Activated CD8-positive, alpha-beta memory T cell treated with anti-CD3 and anti-CD28 coated beads for 48 hours (primary cell): Measurements from ENCODE around the gene FN1.

Experiments used
- DNase-seq, 3 experiments: peaks; one replicate each; pipeline ENCODE4 v3.0.0-alpha.2; 2020; ENCODE audit warnings: low read depth in 2 of 3, low spot score in 2 of 3

FN1 gene

DNA sequence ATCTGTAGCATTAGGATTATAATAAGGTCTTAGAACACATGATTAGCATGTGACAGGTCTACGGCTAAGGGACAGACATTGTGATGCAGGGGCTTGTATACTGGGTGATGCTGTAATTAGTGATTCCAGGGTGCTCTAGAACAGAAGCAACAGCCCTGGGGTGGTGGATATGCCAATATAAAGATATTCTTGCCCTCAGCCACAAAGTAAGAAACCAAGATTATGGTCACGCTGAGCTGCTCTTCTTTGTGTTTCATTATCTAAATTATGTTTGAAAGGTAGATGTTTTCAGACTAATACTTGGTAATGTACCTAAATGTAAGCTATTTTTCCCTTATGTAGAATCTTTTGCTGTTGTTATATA, 45.3 kb downstream of the FN1 start:
- no peak for DNase-seq

- no peak for DNase-seq
These were observed 47.7 kb downstream of the FN1 start for GRCh38 chr2:215388002-215388728.

DNA sequence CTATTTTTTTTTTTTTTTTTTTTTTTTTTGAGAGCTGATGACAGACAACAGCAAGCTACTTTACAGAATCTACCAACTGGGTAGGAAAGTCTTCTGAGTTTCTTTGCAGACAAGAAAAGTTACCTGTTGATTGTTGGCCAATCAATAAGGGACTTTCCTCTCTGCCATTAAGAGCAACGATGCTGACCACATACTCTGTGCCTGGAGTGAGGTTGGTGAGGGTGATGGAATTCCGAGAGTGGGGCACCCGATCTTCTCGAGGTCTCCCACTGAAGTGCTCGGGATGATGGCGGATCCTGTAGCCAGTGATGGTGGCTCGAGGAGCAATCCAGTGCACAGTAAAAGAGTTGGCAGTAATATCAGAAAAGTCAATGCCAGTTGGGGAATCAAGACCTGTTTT, 49.3 kb downstream of the FN1 start:
- DNase-seq, result no peak

DNA sequence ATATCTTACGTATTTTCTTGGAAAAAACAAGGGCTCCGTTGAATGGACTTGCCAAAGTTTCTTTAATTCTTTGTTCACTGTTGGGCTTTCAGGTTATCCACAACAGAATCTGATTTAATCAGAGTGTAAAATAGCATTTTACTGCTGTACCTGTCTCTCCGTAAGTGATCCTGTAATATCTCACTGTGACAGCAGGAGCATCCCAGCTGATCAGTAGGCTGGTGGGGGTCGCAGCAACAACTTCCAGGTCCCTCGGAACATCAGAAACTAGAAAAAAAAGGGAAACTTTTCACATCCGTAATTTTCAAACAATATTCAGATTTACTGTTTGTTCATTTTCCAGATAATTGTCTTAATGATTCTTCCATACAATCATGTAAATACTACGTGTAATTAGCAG, 51.2 kb downstream of the FN1 start:
- DNase-seq, result no peak

- DNase-seq, result no peak
These were observed 52.1 kb downstream of the FN1 start for GRCh38 chr2:215383652-215384279.

DNA sequence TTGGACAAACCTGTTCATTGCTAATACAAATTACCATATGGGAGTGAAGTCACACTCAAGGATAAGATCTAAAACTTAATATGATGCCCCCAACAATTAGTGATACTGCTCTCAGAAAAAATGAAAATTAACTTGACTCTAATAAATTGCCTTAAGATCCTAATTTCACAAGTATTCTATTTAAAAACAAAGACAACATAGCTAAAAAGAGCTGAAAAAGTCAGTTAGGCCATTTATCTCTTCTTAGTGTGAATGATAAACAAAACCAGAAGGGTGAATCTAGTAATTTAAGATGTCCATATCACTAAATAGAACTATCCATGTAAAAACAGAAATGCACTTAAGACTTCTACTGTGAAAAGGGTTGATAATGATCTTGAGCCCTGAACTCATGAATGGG, 53.4 kb downstream of the FN1 start:
- no peak for DNase-seq

DNA sequence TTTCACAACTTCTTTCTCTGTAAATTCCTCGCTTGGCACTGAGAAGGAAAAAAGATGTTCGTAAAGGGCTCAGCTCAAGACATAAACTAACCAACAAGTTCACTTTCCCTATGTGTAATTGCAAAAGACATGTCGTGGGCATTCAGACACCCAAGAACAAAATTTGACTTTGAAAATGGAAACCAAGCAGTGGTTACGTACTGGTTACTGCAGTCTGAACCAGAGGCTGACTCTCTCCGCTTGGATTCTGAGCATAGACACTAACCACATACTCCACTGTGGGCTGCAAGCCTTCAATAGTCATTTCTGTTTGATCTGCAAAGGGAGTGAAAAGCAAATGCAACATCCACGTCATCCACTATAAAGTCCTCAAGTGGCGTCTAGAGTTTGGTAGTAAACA, 53.9 kb downstream of the FN1 start:
- DNase-seq, result no peak

DNA sequence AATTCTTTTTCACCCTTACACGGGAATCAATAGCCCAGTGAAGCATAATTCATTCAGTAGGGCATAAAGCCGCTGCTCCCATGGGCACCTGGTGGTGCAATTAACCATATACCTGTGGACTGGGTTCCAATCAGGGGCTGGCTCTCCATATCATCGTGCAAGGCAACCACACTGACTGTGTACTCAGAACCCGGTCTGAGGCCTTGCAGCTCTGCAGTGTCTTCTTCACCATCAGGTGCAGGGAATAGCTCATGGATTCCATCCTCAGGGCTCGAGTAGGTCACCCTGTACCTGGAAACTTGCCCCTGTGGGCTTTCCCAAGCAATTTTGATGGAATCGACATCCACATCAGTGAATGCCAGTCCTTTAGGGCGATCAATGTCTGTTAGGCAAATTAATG, 55.2 kb downstream of the FN1 start:
- DNase-seq, result no peak

- no peak for DNase-seq
These were observed 55.9 kb downstream of the FN1 start for GRCh38 chr2:215379948-215380347.

DNA sequence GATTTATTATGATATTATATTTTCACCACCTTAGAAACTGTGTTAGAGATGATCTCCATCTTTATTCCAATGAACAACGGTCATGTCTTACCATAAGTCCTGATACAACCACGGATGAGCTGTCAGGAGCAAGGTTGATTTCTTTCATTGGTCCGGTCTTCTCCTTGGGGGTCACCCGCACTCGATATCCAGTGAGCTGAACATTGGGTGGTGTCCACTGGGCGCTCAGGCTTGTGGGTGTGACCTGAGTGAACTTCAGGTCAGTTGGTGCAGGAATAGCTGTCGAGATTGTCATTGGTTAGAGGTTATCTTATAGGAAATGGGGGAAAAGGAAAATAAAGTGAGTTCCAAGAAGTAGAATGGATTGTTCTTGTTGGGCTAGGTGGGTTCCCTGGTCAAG, 56.8 kb downstream of the FN1 start:
- no peak for DNase-seq

GRCh38 chr2:215378045-215378444, 57.8 kb downstream of the FN1 start:
- no peak for DNase-seq

- no peak for DNase-seq
These were observed 58.6 kb downstream of the FN1 start for GRCh38 chr2:215377283-215377682.

DNA sequence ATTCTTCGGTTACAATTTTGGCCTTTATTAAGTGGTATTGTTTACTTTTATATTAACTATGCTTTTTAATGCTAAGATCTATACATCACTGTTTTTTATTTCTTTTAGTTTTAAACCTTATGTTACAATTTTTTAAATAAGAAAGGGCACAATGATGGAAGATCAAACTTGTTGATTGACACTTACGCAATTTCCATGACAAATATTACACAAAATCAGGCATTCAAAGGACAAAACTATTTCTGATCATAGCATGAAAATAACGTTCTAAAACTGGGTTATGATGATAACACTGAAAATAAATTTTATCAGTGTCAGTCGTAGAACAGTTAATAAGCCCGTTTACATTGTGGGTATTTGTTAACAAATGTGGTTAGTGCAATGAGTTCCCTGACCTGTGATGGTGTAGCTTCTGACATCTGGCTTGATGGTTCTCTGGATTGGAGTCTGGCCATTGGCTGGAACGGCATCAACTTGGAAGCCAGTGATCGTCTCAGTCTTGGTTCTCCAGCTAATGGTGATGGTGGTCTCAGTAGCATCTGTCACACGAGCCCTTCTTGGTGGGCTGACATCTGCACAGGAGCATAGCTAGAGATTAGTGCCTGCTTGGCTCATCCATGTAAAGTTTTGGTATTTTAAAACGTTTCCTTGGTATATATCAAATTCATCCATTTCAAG, 59.6 kb downstream of the FN1 start:
- DNase-seq, result no peak

DNA sequence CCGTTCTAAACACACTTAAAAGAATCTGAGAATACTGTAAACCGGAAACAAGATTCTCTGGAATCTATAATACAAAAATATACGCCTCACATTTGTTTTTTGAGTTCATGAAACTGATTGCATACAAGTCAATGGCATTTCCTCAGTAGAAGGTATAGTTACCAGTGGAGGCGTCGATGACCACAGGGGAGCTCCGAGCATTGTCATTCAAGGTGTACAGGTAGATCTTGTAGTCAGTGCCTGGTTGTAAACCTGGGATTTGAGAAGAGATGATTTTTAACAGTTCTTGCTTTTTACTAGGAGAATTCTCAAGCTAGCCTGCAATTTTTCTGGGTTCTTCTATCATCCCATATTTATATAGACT, 60.4 kb downstream of the FN1 start:
- DNase-seq, result no peak

GRCh38 chr2:215374642-215375466, 61.0 kb downstream of the FN1 start:
- DNase-seq, result no peak

DNA sequence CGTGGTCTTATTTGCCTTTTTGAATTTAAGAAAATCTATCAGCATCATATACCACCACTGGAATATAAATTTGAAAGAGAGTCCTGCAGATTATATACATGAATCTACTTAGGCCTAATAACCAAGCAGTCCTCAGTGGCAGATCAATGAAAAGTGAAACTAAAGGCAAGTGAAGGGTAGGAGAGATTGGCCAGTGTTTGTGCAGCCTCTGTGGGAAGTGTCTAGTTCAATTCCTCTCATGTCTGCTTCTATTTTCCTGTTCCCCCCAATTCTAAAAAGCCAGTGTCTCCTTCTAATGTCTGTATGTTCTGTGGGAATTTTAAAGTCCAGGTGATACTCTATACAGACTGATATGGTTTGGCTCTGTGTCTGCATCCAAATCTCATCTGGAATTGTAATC, 61.9 kb downstream of the FN1 start:
- no peak for DNase-seq

DNA sequence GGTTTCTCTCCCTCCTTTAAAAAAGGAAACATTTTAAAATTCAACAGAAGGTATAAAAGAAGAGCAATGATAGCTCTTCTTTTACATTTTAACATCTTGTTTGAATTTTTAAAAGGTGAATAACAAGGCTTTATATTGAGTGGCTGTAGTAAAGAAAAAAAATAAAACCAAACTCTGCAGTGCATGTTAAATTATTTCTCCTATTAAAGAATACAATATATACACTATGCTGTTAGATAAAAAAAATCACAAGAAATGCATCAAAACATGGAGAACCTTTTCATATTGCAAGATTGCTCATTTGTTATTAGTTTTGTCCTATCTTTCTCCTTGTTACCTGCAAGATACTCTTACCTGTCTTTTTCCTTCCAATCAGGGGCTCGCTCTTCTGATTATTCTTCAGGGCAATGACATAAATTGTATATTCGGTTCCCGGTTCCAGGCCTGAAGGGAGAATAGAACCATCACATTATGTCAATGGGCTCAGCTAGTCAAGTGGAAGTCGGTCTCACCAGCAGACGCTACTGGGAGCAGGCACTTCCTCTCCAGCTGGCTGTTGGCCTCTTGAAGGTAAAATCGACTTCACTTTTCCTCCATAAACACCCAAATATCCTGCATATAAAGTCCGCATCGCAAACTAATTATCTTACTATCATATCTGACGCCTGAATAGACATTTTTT, 62.8 kb downstream of the FN1 start:
- no peak for DNase-seq

DNA sequence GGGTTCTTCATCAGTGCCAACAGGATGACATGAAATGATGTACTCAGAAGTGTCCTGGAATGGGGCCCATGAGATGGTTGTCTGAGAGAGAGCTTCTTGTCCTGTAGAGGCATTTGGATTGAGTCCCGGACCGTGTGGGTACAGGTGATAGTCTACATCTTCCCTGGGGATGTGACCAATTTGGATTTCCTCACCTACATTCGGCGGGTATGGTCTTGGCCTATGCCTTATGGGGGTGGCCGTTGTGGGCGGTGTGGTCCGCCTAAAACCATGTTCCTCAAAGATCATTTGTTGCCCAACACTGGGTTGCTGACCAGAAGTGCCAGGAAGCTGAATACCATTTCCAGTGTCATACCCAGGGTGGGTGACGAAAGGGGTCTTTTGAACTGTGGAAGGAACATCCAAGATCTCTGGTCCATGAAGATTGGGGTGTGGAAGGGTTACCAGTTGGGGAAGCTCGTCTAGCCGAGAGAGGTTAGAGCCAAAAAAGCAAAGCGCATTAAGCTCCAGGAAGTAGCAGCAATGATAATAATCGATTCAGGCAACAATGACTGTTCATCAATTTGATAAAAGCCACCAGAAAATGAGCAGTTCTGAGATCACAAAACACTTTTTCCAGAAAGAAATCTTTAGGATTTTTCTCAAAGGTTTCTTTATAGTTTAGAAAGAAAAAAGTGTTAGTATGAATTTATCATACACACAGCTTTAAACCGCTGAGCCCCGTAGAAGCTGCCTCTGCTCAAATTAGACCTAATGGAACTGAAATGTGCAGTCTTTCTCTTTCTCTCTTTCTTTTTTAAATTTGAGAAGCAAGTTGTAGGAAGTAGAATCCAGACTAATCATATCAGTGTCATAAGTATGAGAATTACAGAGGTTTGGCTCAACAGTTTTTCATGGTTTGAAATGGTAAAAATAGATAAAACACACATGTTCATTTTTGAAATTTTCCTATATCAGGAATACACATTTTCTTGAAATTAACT, 63.7 kb downstream of the FN1 start:
- DNase-seq, result no peak

GRCh38 chr2:215370112-215370965, 65.5 kb downstream of the FN1 start:
- DNase-seq, result no peak
